Measurements from ENCODE around the gene ARSJ. TPM values are rescaled to one million over a fixed set of nuclear protein-coding genes. Genes with fewer than 3 reads are reported as not detected.

The ARSJ gene
- not detected in 2 replicates for total RNA-seq (2014; rRNA removed; shearing (Covaris generic); ENCODE audit: low replicate concordance)

- Histone ChIP-seq H3K4me3 (ENCODE audit: low read length) (no peak within 1 kb of the TSS), H3K9ac (ENCODE audit: low read length) (no peak within 1 kb of the TSS)
- DNase-seq, result no peak
Measured at GRCh38 chr4:113979148-113979904, at the start of gene ARSJ. Gene ARSJ (minus strand): TSS chr4:113979647. CDS start chr4:113978834, 813 bp downstream.

GRCh38 chr4:114028071-114028470, 48.6 kb upstream of the ARSJ start:
- H2AFZ ChIP-seq (ENCODE audit: low read length), result no peak overlapping the region
- no peak for DNase-seq
- H3K27ac ChIP-seq (ENCODE audit: low read length), result no peak overlapping the region
- no peak overlapping the region for H3K9ac ChIP-seq (ENCODE audit: low read length)
- no peaks in the 10 kb centered on the region for H3K79me2 ChIP-seq (ENCODE audit: low read length)
- no peaks in the 10 kb centered on the region for H3K9me2 ChIP-seq (replicated peaks; ENCODE audit: insufficient read depth, low read length)
- peaks cover 3% of the 10 kb centered on the region; the same call in 1 of the 2 replicates for H3K4me1 ChIP-seq (ENCODE audit: low read length)
- no peak overlapping the region for H3K4me3 ChIP-seq (ENCODE audit: low read length)
- no peak overlapping the region for H3K4me2 ChIP-seq (ENCODE audit: low read depth, low read length, poor library complexity, severe bottlenecking)
- H4K20me1 ChIP-seq (ENCODE audit: insufficient read depth, low read depth, low read length), result no peaks in the 10 kb centered on the region
- no peaks in the 10 kb centered on the region for H3K9me3 ChIP-seq (ENCODE audit: low read length)
- H3K27me3 ChIP-seq (ENCODE audit: low read length), result no peaks in the 10 kb centered on the region
- no peaks in the 10 kb centered on the region for H3K36me3 ChIP-seq (ENCODE audit: insufficient read depth, low read length)

More at GRCh38 chr4:113979148-113979904, at the start of gene ARSJ:
- Histone ChIP-seq H2AFZ (ENCODE audit: low read length) (no peak within 1 kb of the TSS), H3K4me2 (ENCODE audit: low read depth, low read length, poor library complexity, severe bottlenecking) (no peak within 1 kb of the TSS), H4K20me1 (ENCODE audit: insufficient read depth, low read depth, low read length) (no peaks in the 10 kb centered on the region), H3K27ac (ENCODE audit: low read length) (no peak within 1 kb of the TSS), H3K4me1 (ENCODE audit: low read length) (no peaks in the 10 kb centered on the region), H3K79me2 (ENCODE audit: low read length) (no peaks in the 10 kb centered on the region), H3K9me3 (ENCODE audit: low read length) (no peaks in the 10 kb centered on the region), H3K9me2 (replicated peaks; ENCODE audit: insufficient read depth, low read length) (no peaks in the 10 kb centered on the region), H3K27me3 (ENCODE audit: low read length) (no peaks in the 10 kb centered on the region), H3K36me3 (ENCODE audit: insufficient read depth, low read length) (no peaks in the 10 kb centered on the region)

GRCh38 chr4:114027596-114027995, 48.1 kb upstream of the ARSJ start:
- no peak overlapping the region for H3K9ac ChIP-seq (ENCODE audit: low read length)
- no peaks in the 10 kb centered on the region for H3K9me2 ChIP-seq (replicated peaks; ENCODE audit: insufficient read depth, low read length)
- no peak overlapping the region for H3K4me2 ChIP-seq (ENCODE audit: low read depth, low read length, poor library complexity, severe bottlenecking)
- H3K27me3 ChIP-seq (ENCODE audit: low read length), result no peaks in the 10 kb centered on the region
- H2AFZ ChIP-seq (ENCODE audit: low read length), result no peak overlapping the region
- no peaks in the 10 kb centered on the region for H3K79me2 ChIP-seq (ENCODE audit: low read length)
- peaks cover 3% of the 10 kb centered on the region; the same call in 1 of the 2 replicates for H3K4me1 ChIP-seq (ENCODE audit: low read length)
- no peaks in the 10 kb centered on the region for H3K9me3 ChIP-seq (ENCODE audit: low read length)
- no peaks in the 10 kb centered on the region for H3K36me3 ChIP-seq (ENCODE audit: insufficient read depth, low read length)
- no peak for DNase-seq
- H3K4me3 ChIP-seq (ENCODE audit: low read length), result no peak overlapping the region
- H4K20me1 ChIP-seq (ENCODE audit: insufficient read depth, low read depth, low read length), result no peaks in the 10 kb centered on the region
- no peak overlapping the region for H3K27ac ChIP-seq (ENCODE audit: low read length)

- peaks cover 3% of the 10 kb centered on the region; the same call in 1 of the 2 replicates for H3K4me1 ChIP-seq (ENCODE audit: low read length)
- no peaks in the 10 kb centered on the region for H3K9me3 ChIP-seq (ENCODE audit: low read length)
- no peaks in the 10 kb centered on the region for H3K36me3 ChIP-seq (ENCODE audit: insufficient read depth, low read length)
- no peaks in the 10 kb centered on the region for H3K9me2 ChIP-seq (replicated peaks; ENCODE audit: insufficient read depth, low read length)
- no peak overlapping the region for H3K4me3 ChIP-seq (ENCODE audit: low read length)
- H4K20me1 ChIP-seq (ENCODE audit: insufficient read depth, low read depth, low read length), result no peaks in the 10 kb centered on the region
- H2AFZ ChIP-seq (ENCODE audit: low read length), result no peak overlapping the region
- H3K9ac ChIP-seq (ENCODE audit: low read length), result no peak overlapping the region
- no peak for DNase-seq
- H3K27me3 ChIP-seq (ENCODE audit: low read length), result no peaks in the 10 kb centered on the region
- H3K27ac ChIP-seq (ENCODE audit: low read length), result no peak overlapping the region
- H3K4me2 ChIP-seq (ENCODE audit: low read depth, low read length, poor library complexity, severe bottlenecking), result no peak overlapping the region
- no peaks in the 10 kb centered on the region for H3K79me2 ChIP-seq (ENCODE audit: low read length)
Measured at GRCh38 chr4:114026447-114026846, 47.0 kb upstream of the ARSJ start.

GRCh38 chr4:114025176-114025777, 45.8 kb upstream of the ARSJ start:
- DNase-seq, result peak; percentile 43
- H3K27ac ChIP-seq (ENCODE audit: low read length), result no peak overlapping the region
- H4K20me1 ChIP-seq (ENCODE audit: insufficient read depth, low read depth, low read length), result no peaks in the 10 kb centered on the region
- H3K9me3 ChIP-seq (ENCODE audit: low read length), result no peaks in the 10 kb centered on the region
- no peak overlapping the region for H2AFZ ChIP-seq (ENCODE audit: low read length)
- no peaks in the 10 kb centered on the region for H3K9me2 ChIP-seq (replicated peaks; ENCODE audit: insufficient read depth, low read length)
- no peaks in the 10 kb centered on the region for H3K79me2 ChIP-seq (ENCODE audit: low read length)
- H3K9ac ChIP-seq (ENCODE audit: low read length), result no peak overlapping the region
- H3K4me2 ChIP-seq (ENCODE audit: low read depth, low read length, poor library complexity, severe bottlenecking), result no peak overlapping the region
- H3K4me1 ChIP-seq (ENCODE audit: low read length), result peaks cover 3% of the 10 kb centered on the region; the same call in 1 of the 2 replicates
- no peaks in the 10 kb centered on the region for H3K36me3 ChIP-seq (ENCODE audit: insufficient read depth, low read length)
- H3K27me3 ChIP-seq (ENCODE audit: low read length), result no peaks in the 10 kb centered on the region
- H3K4me3 ChIP-seq (ENCODE audit: low read length), result no peak overlapping the region

- H3K4me1 ChIP-seq (ENCODE audit: low read length), result peaks cover 3% of the 10 kb centered on the region; the same call in 1 of the 2 replicates
- H3K4me2 ChIP-seq (ENCODE audit: low read depth, low read length, poor library complexity, severe bottlenecking), result no peak overlapping the region
Measured at GRCh38 chr4:114021451-114021850, 42.0 kb upstream of the ARSJ start.

GRCh38 chr4:114019969-114020358, 40.5 kb upstream of the ARSJ start:
- Histone ChIP-seq H3K9ac (ENCODE audit: low read length) (no peak overlapping the region), H3K36me3 (ENCODE audit: insufficient read depth, low read length) (no peaks in the 10 kb centered on the region), H3K27me3 (ENCODE audit: low read length) (no peaks in the 10 kb centered on the region), H2AFZ (ENCODE audit: low read length) (no peak overlapping the region), H3K27ac (ENCODE audit: low read length) (no peak overlapping the region), H3K79me2 (ENCODE audit: low read length) (no peaks in the 10 kb centered on the region), H4K20me1 (ENCODE audit: insufficient read depth, low read depth, low read length) (no peaks in the 10 kb centered on the region), H3K4me1 (ENCODE audit: low read length) (no peaks in the 10 kb centered on the region), H3K9me2 (replicated peaks; ENCODE audit: insufficient read depth, low read length) (no peaks in the 10 kb centered on the region), H3K9me3 (ENCODE audit: low read length) (no peaks in the 10 kb centered on the region), H3K4me3 (ENCODE audit: low read length) (no peak overlapping the region), H3K4me2 (ENCODE audit: low read depth, low read length, poor library complexity, severe bottlenecking) (no peak overlapping the region)
- DNase-seq, result no peak

More at GRCh38 chr4:114021451-114021850, 42.0 kb upstream of the ARSJ start:
- H3K79me2 ChIP-seq (ENCODE audit: low read length), result no peaks in the 10 kb centered on the region
- no peak overlapping the region for H2AFZ ChIP-seq (ENCODE audit: low read length)
- H3K4me3 ChIP-seq (ENCODE audit: low read length), result no peak overlapping the region
- no peaks in the 10 kb centered on the region for H3K27me3 ChIP-seq (ENCODE audit: low read length)
- no peaks in the 10 kb centered on the region for H3K9me3 ChIP-seq (ENCODE audit: low read length)
- no peaks in the 10 kb centered on the region for H3K9me2 ChIP-seq (replicated peaks; ENCODE audit: insufficient read depth, low read length)
- H3K9ac ChIP-seq (ENCODE audit: low read length), result no peak overlapping the region
- H3K36me3 ChIP-seq (ENCODE audit: insufficient read depth, low read length), result no peaks in the 10 kb centered on the region
- H3K27ac ChIP-seq (ENCODE audit: low read length), result no peak overlapping the region
- no peak for DNase-seq
- H4K20me1 ChIP-seq (ENCODE audit: insufficient read depth, low read depth, low read length), result no peaks in the 10 kb centered on the region

GRCh38 chr4:114019276-114019968, 40.0 kb upstream of the ARSJ start:
- Histone ChIP-seq H4K20me1 (ENCODE audit: insufficient read depth, low read depth, low read length) (no peaks in the 10 kb centered on the region), H3K4me3 (ENCODE audit: low read length) (no peak overlapping the region), H3K9me2 (replicated peaks; ENCODE audit: insufficient read depth, low read length) (no peaks in the 10 kb centered on the region), H3K27ac (ENCODE audit: low read length) (no peak overlapping the region), H3K27me3 (ENCODE audit: low read length) (no peaks in the 10 kb centered on the region), H3K9me3 (ENCODE audit: low read length) (no peaks in the 10 kb centered on the region), H3K79me2 (ENCODE audit: low read length) (no peaks in the 10 kb centered on the region), H2AFZ (ENCODE audit: low read length) (no peak overlapping the region), H3K9ac (ENCODE audit: low read length) (no peak overlapping the region), H3K4me2 (ENCODE audit: low read depth, low read length, poor library complexity, severe bottlenecking) (no peak overlapping the region), H3K4me1 (ENCODE audit: low read length) (no peaks in the 10 kb centered on the region), H3K36me3 (ENCODE audit: insufficient read depth, low read length) (no peaks in the 10 kb centered on the region)
- no peak for DNase-seq
